Femur (tissue), 1 donor: ENCODE measurements around the gene PDPR.
"Not testable (repeated sequence)": the region's sequence is repeated elsewhere in the genome, so short reads cannot be mapped to it uniquely, and the experiment has no call there.

Experiments
- DNase-seq: peaks from one replicate; pipeline ENCODE4 v3.0.0-alpha.2; 2017

PDPR gene

DNA sequence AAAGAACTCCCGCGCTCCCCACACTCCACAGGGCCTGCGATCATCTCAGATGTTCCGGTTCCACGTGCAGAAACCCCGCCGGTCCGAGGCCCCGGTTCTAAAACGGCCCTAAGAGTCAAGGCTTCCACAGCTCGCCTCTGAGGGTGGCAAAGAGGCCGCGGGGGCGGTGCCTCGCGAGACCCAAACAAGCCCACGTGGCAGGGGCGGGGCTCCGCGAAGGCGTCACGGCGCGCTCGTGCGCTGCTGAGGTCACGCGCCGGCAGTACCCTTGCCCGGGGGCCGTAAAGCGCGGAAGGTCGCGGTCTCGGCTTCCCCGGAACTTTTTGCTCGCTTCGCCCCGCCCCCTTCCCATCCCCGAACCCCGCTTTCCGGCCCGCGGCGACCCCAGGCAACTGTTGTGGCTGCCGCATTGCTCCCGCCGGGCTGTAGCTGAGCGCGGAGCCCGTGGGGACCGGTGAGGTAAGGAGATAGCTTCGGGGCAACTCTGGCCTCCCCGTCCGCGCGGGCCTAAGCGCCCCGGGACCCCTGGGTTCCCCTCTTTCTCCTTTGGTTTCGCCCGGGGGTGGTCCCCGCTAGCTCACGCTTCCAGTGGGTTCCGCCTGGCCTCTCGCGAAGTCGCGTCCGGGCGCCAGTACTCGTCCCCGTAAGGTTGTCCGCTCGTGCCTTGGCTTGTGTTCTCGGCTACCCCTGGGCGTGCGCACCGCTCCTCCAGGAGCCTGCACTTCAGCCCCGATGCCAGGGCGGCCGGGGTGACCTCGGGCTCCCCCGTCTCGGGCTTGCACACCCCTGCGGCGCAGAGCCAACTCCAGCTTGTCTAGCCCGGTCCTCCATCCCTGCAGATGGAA, at the start of gene PDPR:
Gene PDPR (plus strand): TSS at position 351 of the 845 bp plus-strand sequence. CDS start 6,161 bp downstream, outside the sequence.
- peak; percentile 95 for DNase-seq

GRCh38 chr16:70064841-70065370, 49.2 kb upstream of the PDPR start:
- peak; percentile 67 for DNase-seq

- DNase-seq = not testable (repeated sequence)
These were observed 48.8 kb upstream of the PDPR start for GRCh38 chr16:70065376-70065745.

GRCh38 chr16:70065746-70066658, 48.1 kb upstream of the PDPR start:
- peak; percentile 91 for DNase-seq

- not testable (repeated sequence) for DNase-seq
These were observed 47.4 kb upstream of the PDPR start for GRCh38 chr16:70066751-70067150.

GRCh38 chr16:70079081-70079480, 35.1 kb upstream of the PDPR start:
- DNase-seq = not testable (repeated sequence)

DNA sequence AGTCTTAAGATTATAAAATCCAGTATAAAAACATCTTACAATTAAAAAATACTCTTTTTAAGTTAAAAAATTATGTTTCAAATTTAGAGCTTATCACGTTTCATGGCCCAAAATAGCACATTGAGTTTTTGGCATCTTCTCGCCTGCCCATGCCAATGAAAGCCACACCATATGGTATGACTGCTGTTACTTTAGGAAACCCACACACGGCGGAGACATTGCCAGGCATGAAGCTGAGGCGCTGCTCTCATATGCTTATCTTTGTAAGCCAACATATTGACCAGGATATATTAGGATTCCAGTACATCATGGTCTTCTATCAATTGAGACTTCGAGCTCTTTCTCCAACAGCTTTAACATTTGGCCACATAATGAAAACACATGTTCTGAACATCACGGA, 32.9 kb upstream of the PDPR start:
- not testable (repeated sequence) for DNase-seq

DNA sequence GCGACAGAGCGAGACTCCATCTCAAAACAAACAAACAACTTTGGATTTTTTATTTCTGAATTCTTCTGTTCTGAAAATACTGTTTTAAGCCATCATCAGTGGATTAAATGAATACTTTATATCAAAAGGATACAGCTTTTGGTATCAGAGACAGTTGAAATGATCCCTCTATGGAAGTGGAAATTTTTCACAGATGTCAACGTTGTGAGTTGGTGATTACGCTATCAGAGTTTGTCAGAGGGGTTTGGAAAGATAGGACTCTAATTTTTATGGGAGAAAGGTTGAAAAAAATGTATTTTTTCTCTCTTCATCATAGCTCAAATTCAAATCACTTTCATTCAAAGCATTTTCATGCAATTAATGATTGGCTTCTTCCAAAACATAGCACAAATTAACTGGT, 30.2 kb upstream of the PDPR start:
- not testable (repeated sequence) for DNase-seq

DNA sequence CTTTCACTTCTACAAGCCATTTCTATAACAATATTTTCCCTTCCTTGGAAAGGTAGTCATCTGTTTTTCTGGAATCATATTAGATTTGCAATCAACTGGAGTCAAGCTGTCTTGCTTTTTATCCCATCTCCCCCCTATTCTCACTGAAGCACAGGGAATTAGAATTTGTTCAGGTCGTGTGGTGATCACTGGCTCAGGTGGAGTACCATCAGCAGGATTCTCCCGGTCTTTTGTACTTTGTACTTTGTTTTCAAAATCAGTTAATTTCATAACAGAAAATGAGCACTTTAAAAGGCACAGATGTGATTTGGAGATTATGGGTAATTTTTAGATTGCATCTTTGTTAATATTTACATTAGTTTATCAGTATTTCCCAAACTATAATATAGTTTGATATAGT, 26.0 kb upstream of the PDPR start:
- DNase-seq = not testable (repeated sequence)

DNA sequence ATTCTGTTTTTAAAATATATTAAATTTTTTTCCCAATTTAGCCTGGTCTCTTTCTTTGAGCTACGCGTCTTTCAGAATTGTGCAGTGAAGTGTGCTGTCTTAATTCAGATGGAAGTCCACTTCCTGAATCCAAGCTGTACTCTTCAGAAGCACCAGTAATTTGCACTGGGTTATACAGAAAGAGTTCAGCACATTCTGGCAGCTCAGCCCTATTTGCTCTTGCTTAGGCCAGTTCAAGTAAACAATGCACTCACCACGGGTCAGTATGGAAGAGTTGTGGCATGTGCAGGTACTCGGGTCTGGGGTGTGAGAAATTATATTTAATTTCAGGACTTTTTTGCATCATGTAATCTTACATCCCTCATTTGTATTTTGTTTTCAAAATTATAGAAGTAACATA, 25.3 kb upstream of the PDPR start:
- not testable (repeated sequence) for DNase-seq

DNA sequence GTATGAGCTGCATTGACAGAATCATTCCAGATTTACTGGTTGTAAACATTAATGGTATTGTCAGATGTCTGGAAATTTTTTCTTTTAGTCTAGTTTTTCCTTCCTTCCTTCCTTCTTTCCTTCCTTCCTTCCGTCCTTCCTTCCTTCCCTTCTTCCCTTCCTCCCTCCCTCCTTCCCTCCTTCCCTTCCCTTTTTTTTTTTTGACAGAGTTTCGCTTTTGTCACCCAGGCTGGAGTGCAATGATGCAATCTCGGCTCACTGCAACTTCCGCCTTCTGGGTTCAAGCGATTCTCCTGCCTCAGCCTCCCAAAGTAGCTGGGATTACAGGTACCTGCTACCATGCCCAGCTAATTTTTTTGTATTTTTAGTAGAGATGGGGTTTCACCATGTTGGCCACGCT, 24.8 kb upstream of the PDPR start:
- not testable (repeated sequence) for DNase-seq

DNA sequence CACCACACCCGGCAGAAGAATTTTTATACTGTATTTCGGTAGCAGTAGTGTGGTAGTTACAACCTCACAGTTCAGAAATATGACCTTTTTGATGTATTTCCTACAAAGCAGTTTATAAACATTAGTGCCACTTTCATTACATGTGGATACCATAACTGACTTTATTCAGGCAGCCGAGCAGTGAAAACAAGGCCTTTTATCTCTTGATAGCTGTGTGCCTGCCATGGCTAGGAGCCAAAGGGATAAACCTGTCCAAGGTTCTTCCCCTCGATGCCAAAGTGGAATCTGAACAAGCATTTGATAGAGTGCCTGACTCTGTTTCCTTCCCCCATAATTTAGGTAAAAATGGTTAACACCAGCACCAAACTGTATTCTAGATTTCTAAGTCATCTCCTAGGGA, 23.0 kb upstream of the PDPR start:
- not testable (repeated sequence) for DNase-seq

DNA sequence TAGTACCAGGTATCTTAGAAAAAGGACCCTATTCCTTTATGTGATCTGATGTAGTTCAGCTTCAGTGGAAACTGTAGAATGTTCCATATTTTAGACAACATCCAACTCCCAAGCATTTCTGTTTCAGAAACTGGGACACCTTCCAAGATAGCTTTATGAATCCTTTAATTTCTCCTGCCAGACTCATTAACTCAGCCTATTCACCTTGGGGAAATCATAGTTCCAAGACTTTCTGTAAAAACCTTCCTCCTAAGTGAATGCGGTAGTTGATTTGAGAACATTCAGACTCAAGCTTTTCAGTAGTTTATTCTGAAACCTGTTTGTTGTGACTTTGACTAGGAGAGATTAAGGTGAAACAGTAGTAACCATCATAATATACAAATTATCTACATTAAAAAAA, 20.0 kb upstream of the PDPR start:
- DNase-seq = not testable (repeated sequence)

DNA sequence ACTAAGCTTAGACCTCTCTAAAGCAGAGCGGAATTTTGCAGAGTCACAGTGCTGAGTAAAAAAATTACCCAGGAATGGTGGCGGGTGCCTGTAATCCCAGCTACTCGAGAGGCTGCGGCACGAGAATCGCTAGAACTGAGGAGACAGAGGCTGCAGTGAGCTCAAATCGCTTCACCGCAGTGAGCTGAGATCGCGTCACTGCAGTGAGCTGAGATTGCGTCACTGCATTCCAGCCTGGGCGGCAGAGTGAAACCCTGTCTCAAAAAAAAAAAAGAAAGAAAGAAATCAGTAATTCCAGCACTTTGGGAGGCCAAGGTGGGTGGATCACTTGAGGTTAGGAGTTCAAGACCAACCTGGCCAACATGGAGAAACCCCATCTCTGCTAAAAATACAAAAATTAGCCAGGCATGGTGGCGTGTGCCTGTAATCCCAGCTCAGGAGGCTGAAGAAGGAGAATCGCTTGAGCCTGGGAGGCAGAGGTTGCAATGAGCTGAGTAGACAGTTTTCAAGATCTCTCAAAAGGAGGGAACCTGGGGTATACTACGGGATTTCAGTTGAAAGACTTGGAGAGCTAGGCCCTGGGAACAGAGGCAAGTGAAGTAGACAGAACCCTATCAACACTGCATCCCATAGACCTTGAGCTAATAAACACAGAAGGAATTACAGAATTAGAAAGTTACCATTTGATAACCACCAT, 4.4 kb upstream of the PDPR start:
- not testable (repeated sequence) for DNase-seq

- DNase-seq = not testable (repeated sequence)
These were observed 2.0 kb upstream of the PDPR start for GRCh38 chr16:70112162-70112561.

- not testable (repeated sequence) for DNase-seq
These were observed 542 bp upstream of the PDPR start for GRCh38 chr16:70113599-70113981.

- DNase-seq = not testable (repeated sequence)
These were observed 4.2 kb downstream of the PDPR start for GRCh38 chr16:70118354-70118753.

GRCh38 chr16:70118776-70119175, 4.6 kb downstream of the PDPR start:
- DNase-seq = not testable (repeated sequence)

DNA sequence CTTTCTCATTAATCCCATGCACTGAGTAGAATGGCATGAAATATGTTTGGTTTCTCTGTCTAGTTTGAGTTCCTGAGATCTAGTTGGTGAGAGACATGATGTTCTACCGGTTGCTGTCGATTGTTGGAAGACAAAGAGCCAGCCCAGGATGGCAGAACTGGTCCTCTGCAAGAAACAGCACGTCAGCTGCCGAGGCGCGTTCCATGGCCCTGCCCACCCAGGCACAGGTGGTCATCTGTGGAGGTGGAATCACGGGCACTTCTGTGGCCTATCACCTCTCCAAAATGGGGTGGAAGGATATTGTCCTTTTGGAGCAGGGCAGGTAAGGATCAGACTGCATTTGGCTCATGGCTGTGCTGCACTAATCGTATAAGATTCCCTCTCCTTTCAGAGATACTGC, 6.3 kb downstream of the PDPR start:
- not testable (repeated sequence) for DNase-seq

GRCh38 chr16:70123822-70124221, 9.7 kb downstream of the PDPR start:
- not testable (repeated sequence) for DNase-seq

- DNase-seq = not testable (repeated sequence)
These were observed 12.1 kb downstream of the PDPR start for GRCh38 chr16:70126226-70126625.

- DNase-seq = not testable (repeated sequence)
These were observed 13.6 kb downstream of the PDPR start for GRCh38 chr16:70127706-70128105.

GRCh38 chr16:70128844-70129243, 14.7 kb downstream of the PDPR start:
- DNase-seq = not testable (repeated sequence)
